ENCODE data around the gene ALPG. TPM values are rescaled to one million over a fixed set of nuclear protein-coding genes. Genes with fewer than 3 reads are reported as not detected.
"Not testable (repeated sequence)": the region's sequence is repeated elsewhere in the genome, so short reads cannot be mapped to it uniquely, and the experiment has no call there.

The ALPG gene
- total RNA-seq, 5 donors from 2014 or later (not counting 1 experiment from before 2014, with no cell fraction given) = 0.15 TPM; not detected in 4

GRCh38 chr2:232447091-232447620 is 40.5 kb downstream of the ALPG start:
- no peaks in the 10 kb centered on the region for H3K27me3 Mint-ChIP-seq
- ChIA-PET POLR2A (no interaction called here), CTCF (interaction anchor here (0.8 to 1.2 kb wide), 3 partner anchors 10 to 386 kb away, joined by 3 read pairs; no protein-coding TSS in a partner anchor)
- ATAC-seq (replicated peaks in 1 of 4) (no peak), DNase-seq (no peak)
- no peaks in the 10 kb centered on the region for H3K9me3 Mint-ChIP-seq
- H3K4me3 ChIP-seq (ENCODE audit: control insufficient read depth in 1 of 2, extremely low read depth in 1 of 2, low read length in 1 of 2) = no peak overlapping the region
- H3K36me3 ChIP-seq (ENCODE audit: control insufficient read depth in 2 of 2, extremely low read depth in 1 of 2, insufficient read depth in 1 of 2, low read length in 1 of 2) = no peaks in the 10 kb centered on the region
- no peak overlapping the region for H3K27ac ChIP-seq (ENCODE audit: low read length)
- no peaks in the 10 kb centered on the region for H3K4me1 Mint-ChIP-seq
- H3K36me3 Mint-ChIP-seq = no peaks in the 10 kb centered on the region
- H3K9me3 ChIP-seq = no peaks in the 10 kb centered on the region
- H3K4me3 Mint-ChIP-seq = no peak overlapping the region
- H3K4me1 ChIP-seq (ENCODE audit: control insufficient read depth in 1 of 2, extremely low read depth in 1 of 2, insufficient read depth in 2 of 2, low read length in 2 of 2) = no peaks in the 10 kb centered on the region
- WGBS (ENCODE audit: insufficient coverage) = 86% methylated on average over 4 of the region's 9 CpGs
- no peak overlapping the region for H3K27ac Mint-ChIP-seq
- H3K27me3 ChIP-seq (replicated peaks in 1 of 2; ENCODE audit: control insufficient read depth in 2 of 2, extremely low read depth in 1 of 2, insufficient read depth in 2 of 2, low read length in 1 of 2) = peaks cover 0 to 13% of the 10 kb centered on the region in 2 experiments

- no peak for DNase-seq
- no peak overlapping the region for H3K27ac Mint-ChIP-seq
- no peak overlapping the region for H3K27ac ChIP-seq (ENCODE audit: low read length)
- H3K27me3 Mint-ChIP-seq = no peaks in the 10 kb centered on the region
- POLR2A ChIA-PET = no interaction called here
- no peaks in the 10 kb centered on the region for H3K36me3 Mint-ChIP-seq
- H3K4me1 ChIP-seq (ENCODE audit: control insufficient read depth in 1 of 2, extremely low read depth in 1 of 2, insufficient read depth in 2 of 2, low read length in 2 of 2) = no peaks in the 10 kb centered on the region
- no peaks in the 10 kb centered on the region for H3K36me3 ChIP-seq (ENCODE audit: control insufficient read depth in 2 of 2, extremely low read depth in 1 of 2, insufficient read depth in 1 of 2, low read length in 1 of 2)
- peaks cover 0 to 13% of the 10 kb centered on the region in 2 experiments for H3K27me3 ChIP-seq (replicated peaks in 1 of 2; ENCODE audit: control insufficient read depth in 2 of 2, extremely low read depth in 1 of 2, insufficient read depth in 2 of 2, low read length in 1 of 2)
- no peak for ATAC-seq (replicated peaks in 1 of 4)
- no peaks in the 10 kb centered on the region for H3K9me3 ChIP-seq
- no peaks in the 10 kb centered on the region for H3K9me3 Mint-ChIP-seq
- WGBS (ENCODE audit: insufficient coverage) = 90% methylated on average over 15 of the region's 18 CpGs
- CTCF ChIA-PET = interaction anchor here in 1 of 2 donors (1.2 kb wide), 1 partner anchor 11 kb away, joined by 3 read pairs; no protein-coding TSS in a partner anchor
- no peaks in the 10 kb centered on the region for H3K4me1 Mint-ChIP-seq
- H3K4me3 Mint-ChIP-seq = no peak overlapping the region
- H3K4me3 ChIP-seq (ENCODE audit: control insufficient read depth in 1 of 2, extremely low read depth in 1 of 2, low read length in 1 of 2) = no peak overlapping the region
Observed at GRCh38 chr2:232447638-232448303, 41.1 kb downstream of the ALPG start.

DNA sequence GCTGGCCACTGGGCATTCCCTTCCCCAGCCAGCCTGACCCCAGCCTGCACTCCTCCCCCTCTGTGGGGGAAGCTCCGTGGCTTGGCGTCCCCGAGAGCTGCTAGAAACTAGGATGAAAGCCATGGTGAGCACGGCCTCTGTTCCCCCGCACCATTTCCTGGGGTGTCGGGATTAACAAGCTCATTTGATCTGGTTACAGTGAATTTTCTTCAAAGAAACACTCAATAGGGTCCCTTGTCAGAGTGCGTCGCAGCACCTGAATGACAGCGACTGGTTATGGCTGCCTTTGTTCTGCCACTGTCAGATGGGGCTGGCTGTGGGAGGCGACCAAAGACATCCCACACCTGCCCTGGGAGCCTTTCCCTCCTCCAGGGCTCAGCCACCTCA is 41.7 kb downstream of the ALPG start:
- Mint-ChIP-seq H3K27me3 (no peaks in the 10 kb centered on the region), H3K4me3 (no peak overlapping the region), H3K27ac (no peak overlapping the region), H3K36me3 (no peaks in the 10 kb centered on the region), H3K9me3 (no peaks in the 10 kb centered on the region), H3K4me1 (no peaks in the 10 kb centered on the region)
- DNase-seq (no peak), ATAC-seq (replicated peaks in 1 of 4) (peak in 1 of 4 experiments; percentile 63)
- POLR2A ChIA-PET = no interaction called here
- Histone ChIP-seq H3K27ac (ENCODE audit: low read length) (no peak overlapping the region), H3K4me1 (ENCODE audit: control insufficient read depth in 1 of 2, extremely low read depth in 1 of 2, insufficient read depth in 2 of 2, low read length in 2 of 2) (no peaks in the 10 kb centered on the region), H3K36me3 (ENCODE audit: control insufficient read depth in 2 of 2, extremely low read depth in 1 of 2, insufficient read depth in 1 of 2, low read length in 1 of 2) (no peaks in the 10 kb centered on the region), H3K9me3 (no peaks in the 10 kb centered on the region), H3K4me3 (ENCODE audit: control insufficient read depth in 1 of 2, extremely low read depth in 1 of 2, low read length in 1 of 2) (no peak overlapping the region), H3K27me3 (replicated peaks in 1 of 2; ENCODE audit: control insufficient read depth in 2 of 2, extremely low read depth in 1 of 2, insufficient read depth in 2 of 2, low read length in 1 of 2) (peaks cover 0 to 13% of the 10 kb centered on the region in 2 experiments)
- WGBS (ENCODE audit: insufficient coverage) = 28% methylated on average over 2 of the region's 10 CpGs
- CTCF ChIA-PET = interaction anchor here in 1 of 2 donors (1.2 kb wide), 1 partner anchor 11 kb away, joined by 3 read pairs; no protein-coding TSS in a partner anchor

GRCh38 chr2:232449964-232450363 is 43.3 kb downstream of the ALPG start:
- Histone ChIP-seq H3K27ac (ENCODE audit: low read length) (no peak overlapping the region), H3K27me3 (replicated peaks in 1 of 2; ENCODE audit: control insufficient read depth in 2 of 2, extremely low read depth in 1 of 2, insufficient read depth in 2 of 2, low read length in 1 of 2) (peaks cover 0 to 4% of the 10 kb centered on the region in 2 experiments), H3K4me1 (ENCODE audit: control insufficient read depth in 1 of 2, extremely low read depth in 1 of 2, insufficient read depth in 2 of 2, low read length in 2 of 2) (no peaks in the 10 kb centered on the region), H3K4me3 (ENCODE audit: control insufficient read depth in 1 of 2, extremely low read depth in 1 of 2, low read length in 1 of 2) (no peak overlapping the region), H3K36me3 (ENCODE audit: control insufficient read depth in 2 of 2, extremely low read depth in 1 of 2, insufficient read depth in 1 of 2, low read length in 1 of 2) (no peaks in the 10 kb centered on the region), H3K9me3 (no peaks in the 10 kb centered on the region)
- ChIA-PET CTCF (no interaction called here), POLR2A (no interaction called here)
- H3K9me3 Mint-ChIP-seq = no peaks in the 10 kb centered on the region
- H3K27ac Mint-ChIP-seq = no peak overlapping the region
- H3K4me1 Mint-ChIP-seq = no peaks in the 10 kb centered on the region
- DNase-seq = no peak
- H3K4me3 Mint-ChIP-seq = no peak overlapping the region
- H3K36me3 Mint-ChIP-seq = no peaks in the 10 kb centered on the region
- ATAC-seq (replicated peaks in 1 of 4) = no peak
- WGBS (ENCODE audit: insufficient coverage) = 55% methylated on average over 10 of the region's 12 CpGs
- H3K27me3 Mint-ChIP-seq = peaks cover 0 to 3% of the 10 kb centered on the region in 2 donors

DNA sequence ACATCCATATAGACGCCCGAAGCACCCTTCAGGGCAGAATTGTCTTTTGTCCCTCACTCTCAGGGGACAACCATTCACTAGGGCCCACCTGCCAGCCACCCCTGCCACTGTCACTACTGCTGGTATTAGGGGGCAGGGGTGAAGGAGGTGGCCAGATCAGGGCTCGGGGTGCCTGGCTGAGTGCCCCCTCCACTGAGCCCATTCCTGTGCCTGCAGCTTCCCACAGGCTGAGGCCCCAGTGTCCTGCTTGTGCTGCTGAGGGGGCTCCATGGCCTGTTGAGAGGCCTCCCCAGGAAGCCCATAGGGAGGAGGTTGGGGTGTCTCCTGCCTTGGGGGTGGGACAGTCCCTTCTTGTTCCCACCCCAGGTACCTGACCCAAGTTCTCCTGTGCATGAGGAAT is 45.0 kb downstream of the ALPG start:
- 83% methylated on average over 1 of the region's 3 CpGs for WGBS (ENCODE audit: insufficient coverage)
- H3K4me3 ChIP-seq (ENCODE audit: control insufficient read depth in 1 of 2, extremely low read depth in 1 of 2, low read length in 1 of 2); DNase-seq; H3K36me3 ChIP-seq (ENCODE audit: control insufficient read depth in 2 of 2, extremely low read depth in 1 of 2, insufficient read depth in 1 of 2, low read length in 1 of 2); H3K9me3 ChIP-seq; H3K36me3 Mint-ChIP-seq; H3K27ac ChIP-seq (ENCODE audit: low read length); H3K4me1 ChIP-seq (ENCODE audit: control insufficient read depth in 1 of 2, extremely low read depth in 1 of 2, insufficient read depth in 2 of 2, low read length in 2 of 2); CTCF ChIA-PET; H3K9me3 Mint-ChIP-seq; POLR2A ChIA-PET; H3K27me3 Mint-ChIP-seq; H3K4me1 Mint-ChIP-seq; H3K4me3 Mint-ChIP-seq; H3K27ac Mint-ChIP-seq; ATAC-seq (replicated peaks in 1 of 4): not testable (repeated sequence)
- H3K27me3 ChIP-seq (replicated peaks in 1 of 2; ENCODE audit: control insufficient read depth in 2 of 2, extremely low read depth in 1 of 2, insufficient read depth in 2 of 2, low read length in 1 of 2) = peaks cover 0 to 11% of the 10 kb centered on the region in 2 experiments

GRCh38 chr2:232454630-232455029 is 48.0 kb downstream of the ALPG start:
- no peaks in the 10 kb centered on the region for H3K36me3 Mint-ChIP-seq
- H3K4me1 Mint-ChIP-seq = no peaks in the 10 kb centered on the region

More at GRCh38 chr2:232454630-232455029, 48.0 kb downstream of the ALPG start:
- H3K36me3 ChIP-seq (ENCODE audit: control insufficient read depth in 2 of 2, extremely low read depth in 1 of 2, insufficient read depth in 1 of 2, low read length in 1 of 2) = no peaks in the 10 kb centered on the region
- H3K27ac Mint-ChIP-seq = no peak overlapping the region
- ATAC-seq (replicated peaks in 1 of 4) (no peak), DNase-seq (no peak)
- H3K27ac ChIP-seq (ENCODE audit: low read length) = no peak overlapping the region
- no peaks in the 10 kb centered on the region for H3K9me3 ChIP-seq
- H3K4me1 ChIP-seq (ENCODE audit: control insufficient read depth in 1 of 2, extremely low read depth in 1 of 2, insufficient read depth in 2 of 2, low read length in 2 of 2) = no peaks in the 10 kb centered on the region
- CTCF ChIA-PET = interaction anchor here in 1 of 2 donors (0.6 kb wide), 1 partner anchor 588 kb away, joined by 6 read pairs; no protein-coding TSS in a partner anchor
- H3K27me3 ChIP-seq (replicated peaks in 1 of 2; ENCODE audit: control insufficient read depth in 2 of 2, extremely low read depth in 1 of 2, insufficient read depth in 2 of 2, low read length in 1 of 2) = peaks cover 0 to 38% of the 10 kb centered on the region in 2 experiments
- H3K27me3 Mint-ChIP-seq = peaks cover 3 to 30% of the 10 kb centered on the region in 2 donors
- POLR2A ChIA-PET = no interaction called here
- no peak overlapping the region for H3K4me3 Mint-ChIP-seq
- WGBS (ENCODE audit: insufficient coverage) = 86% methylated on average over 8 of the region's 9 CpGs
- H3K9me3 Mint-ChIP-seq = no peaks in the 10 kb centered on the region
- H3K4me3 ChIP-seq (ENCODE audit: control insufficient read depth in 1 of 2, extremely low read depth in 1 of 2, low read length in 1 of 2) = no peak overlapping the region
